A549 treated with Mapracorat at 1 μM for 4 hours (cell line): ENCODE measurements around the gene GAPDH. TPM values are rescaled to one million over a fixed set of nuclear protein-coding genes. Genes with fewer than 3 reads are reported as not detected.

Experiments used
- total RNA-seq: library from RNA; stranded (reverse); fragments of 200-300 nt; extraction: Qiagen RNA extraction; gene quantifications from 5 replicates; pipeline ENCODE4 v1.2.3, GENCODE V29; 2022

GAPDH gene
- total RNA-seq, result 7,029 to 9,300 TPM (median 8,522 TPM) in 5 replicates

GRCh38 chr12:6533923-6534694 lies at the start of gene GAPDH:
TSS of gene GAPDH (plus strand) at chr12:6534517. CDS start at chr12:6534833, 316 bp downstream.

GRCh38 chr12:6492838-6493496 lies 41.4 kb upstream of the GAPDH start, which contains the start of gene MRPL51:
TSS of gene MRPL51 (minus strand) at chr12:6493262. CDS start at chr12:6493136, 126 bp downstream.

GRCh38 chr12:6493497-6494257 lies 40.6 kb upstream of the GAPDH start, which contains the start of gene NCAPD2:
TSS of gene NCAPD2 (plus strand) at chr12:6494102. CDS start at chr12:6495099, 997 bp downstream.

Other genes starting within 250 kb of the GAPDH start
- gene PLEKHG6, start 223.8 kb upstream of the GAPDH start, total RNA-seq, result 0.23 to 0.95 TPM (median 0.29 TPM) in 5 replicates
- gene TNFRSF1A, start 192.4 kb upstream of the GAPDH start, total RNA-seq, result 409 to 630 TPM (median 493 TPM) in 5 replicates
- 19.9 to 30.2 TPM (median 26.5 TPM) in 5 replicates for gene SCNN1A, start 159.0 kb upstream of the GAPDH start, total RNA-seq
- gene LTBR, start 150.4 kb upstream of the GAPDH start, total RNA-seq, result 199 to 249 TPM (median 243 TPM) in 5 replicates
- gene CD27, start 89.6 kb upstream of the GAPDH start, total RNA-seq, result not detected in 5 replicates
- 3.5 to 4.3 TPM (median 3.5 TPM) in 5 replicates for gene TAPBPL, start 82.5 kb upstream of the GAPDH start, total RNA-seq
- 9.8 to 13.4 TPM (median 12.1 TPM) in 5 replicates for gene VAMP1, start 63.8 kb upstream of the GAPDH start, total RNA-seq
- gene MRPL51, start 41.3 kb upstream of the GAPDH start, total RNA-seq, result 282 to 327 TPM (median 309 TPM) in 5 replicates
- gene NCAPD2, start 40.4 kb upstream of the GAPDH start, total RNA-seq, result 56.5 to 62.5 TPM (median 60.7 TPM) in 5 replicates
- gene IFFO1, start 21.5 kb downstream of the GAPDH start, total RNA-seq, result 1.6 to 2.5 TPM (median 2.2 TPM) in 5 replicates
- gene NOP2, start 33.8 kb downstream of the GAPDH start, total RNA-seq, result 91.7 to 109 TPM (median 98.4 TPM) in 5 replicates
- gene CHD4, start 72.9 kb downstream of the GAPDH start, total RNA-seq, result 59.8 to 76.6 TPM (median 62.8 TPM) in 5 replicates
- gene LPAR5, start 101.4 kb downstream of the GAPDH start, total RNA-seq, result 0.38 to 0.97 TPM (median 0.66 TPM) in 5 replicates
- 0.08 to 0.40 TPM (median 0.15 TPM) in 3 of 5 replicates, not detected in the others for gene ACRBP, start 112.9 kb downstream of the GAPDH start, total RNA-seq
- gene ING4, start 128.6 kb downstream of the GAPDH start, total RNA-seq, result 13.8 to 19.8 TPM (median 15.7 TPM) in 5 replicates
- gene ZNF384, start 154.9 kb downstream of the GAPDH start, total RNA-seq, result 50.6 to 58.9 TPM (median 55.4 TPM) in 5 replicates
- 0.64 to 1.0 TPM (median 0.73 TPM) in 5 replicates for gene PIANP, start 166.3 kb downstream of the GAPDH start, total RNA-seq
- 47.2 to 58.3 TPM (median 55.9 TPM) in 5 replicates for gene COPS7A, start 189.5 kb downstream of the GAPDH start, total RNA-seq
- 252 to 312 TPM (median 307 TPM) in 5 replicates for gene MLF2, start 218.6 kb downstream of the GAPDH start, total RNA-seq
- gene PTMS, start 231.8 kb downstream of the GAPDH start, total RNA-seq, result 703 to 949 TPM (median 926 TPM) in 5 replicates
- 0.89 to 2.3 TPM (median 1.4 TPM) in 5 replicates for gene LAG3, start 238.0 kb downstream of the GAPDH start, total RNA-seq